ENCODE data around the gene SRXN1.

SRXN1 gene

DNA sequence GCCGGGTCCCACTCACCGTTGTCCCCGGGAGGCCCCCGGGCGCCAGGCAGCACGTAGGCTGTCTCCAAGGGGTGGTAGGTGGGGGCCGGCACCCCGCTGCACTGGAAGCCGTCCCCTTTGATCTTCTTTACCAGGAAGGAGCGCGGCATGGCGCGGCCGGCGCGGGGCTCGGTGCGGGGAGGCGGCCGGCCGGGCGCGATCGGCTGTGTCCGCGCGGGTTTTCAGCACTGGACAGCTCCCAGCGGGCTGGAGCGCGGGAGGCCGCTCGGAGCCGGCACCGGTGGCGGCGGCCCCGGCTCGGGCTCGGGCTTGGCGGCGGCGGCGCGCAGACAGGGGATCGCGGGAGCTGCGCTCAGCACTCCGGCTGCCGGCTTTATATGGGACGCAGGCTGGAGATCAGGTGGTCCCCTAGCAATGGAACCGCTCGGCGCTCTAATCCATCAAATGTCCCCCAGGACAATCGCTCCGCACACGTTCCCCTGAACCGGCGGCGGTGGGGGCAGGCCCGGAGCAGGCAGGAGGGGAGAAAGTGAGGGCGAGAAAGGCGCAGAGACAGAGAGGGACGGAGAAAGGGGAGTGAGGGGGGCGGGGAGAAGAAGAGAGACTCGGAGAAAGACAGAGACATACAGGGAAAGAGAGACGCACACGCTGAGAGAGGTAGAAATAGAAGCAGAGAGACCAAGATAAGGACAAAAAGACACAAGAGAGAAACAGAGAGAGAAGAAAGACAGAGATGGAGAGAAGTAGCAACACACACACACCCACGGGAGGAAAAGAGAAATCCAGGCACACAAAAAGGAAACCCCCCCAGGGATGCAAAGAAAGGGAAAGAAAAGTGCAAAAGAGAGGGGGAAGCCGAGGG is 22.7 kb upstream of the SRXN1 start, which contains the start of gene SCRT2:
Gene SCRT2 (minus strand): TSS at position 350 of the 862 bp plus-strand sequence. CDS start 201 bp downstream, at position 149.
- peaks cover 4 to 5% of the 10 kb centered on the region in 2 donors for H3K4me1 ChIP-seq (ENCODE audit: control insufficient read depth in 2 of 2, insufficient read depth in 2 of 2, low read length in 2 of 2)
- H3K9ac ChIP-seq (ENCODE audit: low read depth in 1 of 2, low read length in 2 of 2), result no peak within 1 kb of the TSS
- H3K36me3 ChIP-seq (ENCODE audit: control insufficient read depth in 2 of 2, insufficient read depth in 2 of 2, low read length in 2 of 2), result no peaks in the 10 kb centered on the region
- no peak within 1 kb of the TSS for H3K4me3 ChIP-seq (ENCODE audit: low read length in 2 of 2)
- no peak within 1 kb of the TSS for H3K27ac ChIP-seq (ENCODE audit: low read depth in 2 of 2, low read length in 2 of 2)
- H3K27me3 ChIP-seq (ENCODE audit: control insufficient read depth in 2 of 2, insufficient read depth in 2 of 2, low read length in 2 of 2), result peaks cover 57 to 60% of the 10 kb centered on the region in 2 donors
- no peaks in the 10 kb centered on the region for H3K9me3 ChIP-seq (ENCODE audit: control insufficient read depth in 2 of 2, low read length in 2 of 2)

DNA sequence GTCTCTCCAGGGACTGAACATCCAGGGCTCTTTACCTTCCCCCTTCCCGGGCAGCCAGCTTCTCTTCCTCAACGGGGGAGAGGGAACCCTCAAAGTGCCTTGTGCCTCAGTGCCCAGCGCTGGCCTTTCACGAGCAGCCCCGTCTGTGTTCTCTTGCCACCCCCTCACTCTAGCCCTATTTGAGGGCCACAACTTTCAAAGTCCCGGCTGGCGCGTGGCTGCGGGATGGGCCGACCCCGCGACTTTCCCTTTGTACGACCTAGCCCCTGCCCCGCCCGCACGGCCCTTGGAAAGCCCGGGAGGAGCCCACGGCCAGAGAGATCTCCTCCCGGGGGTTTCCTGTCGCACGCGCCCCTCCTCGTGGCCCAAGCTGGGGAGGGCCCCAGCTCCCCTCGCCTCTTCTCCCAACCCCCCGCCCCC is 22.0 kb upstream of the SRXN1 start:
- Histone ChIP-seq H3K9me3 (ENCODE audit: control insufficient read depth in 2 of 2, low read length in 2 of 2) (no peaks in the 10 kb centered on the region), H3K27me3 (ENCODE audit: control insufficient read depth in 2 of 2, insufficient read depth in 2 of 2, low read length in 2 of 2) (peaks cover 52 to 60% of the 10 kb centered on the region in 2 donors), H3K4me1 (ENCODE audit: control insufficient read depth in 2 of 2, insufficient read depth in 2 of 2, low read length in 2 of 2) (peaks cover 4 to 5% of the 10 kb centered on the region in 2 donors), H3K9ac (ENCODE audit: low read depth in 1 of 2, low read length in 2 of 2) (no peak overlapping the region), H3K27ac (ENCODE audit: low read depth in 2 of 2, low read length in 2 of 2) (no peak overlapping the region), H3K36me3 (ENCODE audit: control insufficient read depth in 2 of 2, insufficient read depth in 2 of 2, low read length in 2 of 2) (no peaks in the 10 kb centered on the region), H3K4me3 (ENCODE audit: low read length in 2 of 2) (no peak overlapping the region)

DNA sequence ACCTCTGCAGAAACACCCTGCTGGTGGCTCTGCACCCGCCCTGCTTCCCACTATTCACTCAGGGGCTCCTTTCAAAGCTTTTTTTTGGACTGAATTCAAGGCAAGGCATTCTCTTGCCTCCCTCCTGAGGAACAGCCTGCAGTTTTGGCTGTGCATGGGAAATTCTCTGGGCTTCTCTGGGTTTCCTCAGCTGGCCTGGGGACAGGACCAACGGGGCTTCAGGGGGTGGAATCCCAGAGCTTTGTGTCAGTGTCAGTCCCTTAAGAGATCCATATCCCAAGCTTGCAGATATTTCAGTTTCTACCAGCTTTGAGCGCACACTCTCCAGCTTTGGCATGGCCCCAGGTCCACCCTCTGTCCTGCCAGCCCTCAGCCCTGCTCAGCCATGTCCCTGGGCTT is 20.6 kb upstream of the SRXN1 start:
- H3K36me3 ChIP-seq (ENCODE audit: control insufficient read depth in 2 of 2, insufficient read depth in 2 of 2, low read length in 2 of 2), result no peaks in the 10 kb centered on the region
- peaks cover 4 to 5% of the 10 kb centered on the region in 2 donors for H3K4me1 ChIP-seq (ENCODE audit: control insufficient read depth in 2 of 2, insufficient read depth in 2 of 2, low read length in 2 of 2)
- no peak overlapping the region for H3K27ac ChIP-seq (ENCODE audit: low read depth in 2 of 2, low read length in 2 of 2)
- H3K27me3 ChIP-seq (ENCODE audit: control insufficient read depth in 2 of 2, insufficient read depth in 2 of 2, low read length in 2 of 2), result peaks cover 43 to 48% of the 10 kb centered on the region in 2 donors
- no peaks in the 10 kb centered on the region for H3K9me3 ChIP-seq (ENCODE audit: control insufficient read depth in 2 of 2, low read length in 2 of 2)
- no peak overlapping the region for H3K9ac ChIP-seq (ENCODE audit: low read depth in 1 of 2, low read length in 2 of 2)
- no peak overlapping the region for H3K4me3 ChIP-seq (ENCODE audit: low read length in 2 of 2)

DNA sequence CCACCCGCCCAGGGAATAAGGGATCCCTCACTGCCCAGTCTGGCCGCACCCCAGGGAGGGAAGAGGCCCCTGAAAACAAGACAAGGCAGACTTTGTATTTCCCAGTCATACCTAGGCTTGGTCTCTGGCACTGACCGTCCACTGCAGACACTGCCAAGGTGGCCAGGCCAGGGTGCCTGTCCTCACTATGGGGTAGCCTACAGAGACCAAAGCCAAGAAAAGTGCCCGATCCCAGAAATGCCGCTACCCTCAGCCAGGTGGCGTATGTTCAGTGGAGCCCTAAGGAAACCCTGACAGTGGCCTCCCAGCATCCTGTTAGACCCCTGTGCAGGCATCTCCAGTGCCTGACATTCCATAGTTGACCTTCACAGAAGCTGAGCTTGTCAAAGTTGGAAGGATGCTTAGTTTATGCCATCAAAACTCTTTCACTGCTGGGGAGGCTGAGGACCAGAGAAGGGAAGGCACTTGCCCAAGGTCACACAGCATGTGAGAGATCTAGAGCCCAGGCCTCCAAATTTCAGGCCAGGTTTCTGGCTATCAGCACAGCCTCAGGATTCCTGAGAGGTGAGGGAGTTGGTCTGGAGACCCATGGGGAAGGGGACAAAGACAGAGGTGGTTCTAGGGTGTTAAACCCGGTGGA is 20.1 kb upstream of the SRXN1 start:
- H3K9ac ChIP-seq (ENCODE audit: low read depth in 1 of 2, low read length in 2 of 2), result no peak overlapping the region
- no peaks in the 10 kb centered on the region for H3K9me3 ChIP-seq (ENCODE audit: control insufficient read depth in 2 of 2, low read length in 2 of 2)
- H3K27ac ChIP-seq (ENCODE audit: low read depth in 2 of 2, low read length in 2 of 2), result no peak overlapping the region
- H3K4me3 ChIP-seq (ENCODE audit: low read length in 2 of 2), result no peak overlapping the region
- peaks cover 45 to 46% of the 10 kb centered on the region in 2 donors for H3K27me3 ChIP-seq (ENCODE audit: control insufficient read depth in 2 of 2, insufficient read depth in 2 of 2, low read length in 2 of 2)
- H3K4me1 ChIP-seq (ENCODE audit: control insufficient read depth in 2 of 2, insufficient read depth in 2 of 2, low read length in 2 of 2), result peaks cover 4 to 5% of the 10 kb centered on the region in 2 donors
- H3K36me3 ChIP-seq (ENCODE audit: control insufficient read depth in 2 of 2, insufficient read depth in 2 of 2, low read length in 2 of 2), result no peaks in the 10 kb centered on the region

DNA sequence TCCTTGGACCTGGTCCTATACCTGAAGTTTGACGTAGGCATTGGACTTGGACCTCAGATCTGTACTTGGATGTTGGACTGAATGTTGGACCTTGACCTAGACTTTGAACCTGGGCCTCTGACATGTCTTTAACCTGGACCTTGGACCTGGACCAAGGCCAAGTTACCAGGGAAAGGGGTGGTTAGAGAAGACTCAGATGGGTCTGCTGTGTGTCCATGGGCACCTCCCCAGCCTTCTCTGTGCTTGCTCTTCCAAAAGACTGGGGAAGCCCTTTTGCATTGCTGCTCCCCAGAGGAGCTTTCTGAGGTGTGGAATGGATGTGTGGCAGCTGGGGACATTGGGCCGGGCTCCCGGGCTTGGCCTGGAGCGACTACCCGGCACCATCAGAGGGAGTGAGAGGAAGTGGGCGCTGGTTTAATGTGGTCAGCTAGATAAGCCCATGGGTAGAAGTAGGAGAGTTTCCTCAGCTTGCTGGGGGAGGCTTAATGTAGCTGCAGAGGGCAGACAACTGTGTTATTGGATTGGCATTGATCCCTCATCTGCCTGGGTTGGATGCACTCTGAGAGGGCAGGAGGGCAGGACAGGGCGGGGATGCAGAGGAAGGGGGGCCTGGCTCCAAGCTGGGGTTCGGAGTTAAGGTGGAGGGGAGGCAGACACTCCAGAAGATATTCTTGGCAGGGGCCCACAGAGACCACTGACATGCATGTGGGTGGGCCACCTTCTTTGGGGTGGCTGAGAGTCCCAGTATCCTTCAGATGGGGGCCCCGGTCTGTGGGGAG is 18.4 kb upstream of the SRXN1 start:
- Histone ChIP-seq H3K27ac (ENCODE audit: low read depth in 2 of 2, low read length in 2 of 2) (no peak overlapping the region), H3K9ac (ENCODE audit: low read depth in 1 of 2, low read length in 2 of 2) (no peak overlapping the region), H3K4me3 (ENCODE audit: low read length in 2 of 2) (no peak overlapping the region), H3K27me3 (ENCODE audit: control insufficient read depth in 2 of 2, insufficient read depth in 2 of 2, low read length in 2 of 2) (peaks cover 41 to 46% of the 10 kb centered on the region in 2 donors), H3K9me3 (ENCODE audit: control insufficient read depth in 2 of 2, low read length in 2 of 2) (no peaks in the 10 kb centered on the region), H3K36me3 (ENCODE audit: control insufficient read depth in 2 of 2, insufficient read depth in 2 of 2, low read length in 2 of 2) (no peaks in the 10 kb centered on the region), H3K4me1 (ENCODE audit: control insufficient read depth in 2 of 2, insufficient read depth in 2 of 2, low read length in 2 of 2) (peaks cover 4 to 5% of the 10 kb centered on the region in 2 donors)

DNA sequence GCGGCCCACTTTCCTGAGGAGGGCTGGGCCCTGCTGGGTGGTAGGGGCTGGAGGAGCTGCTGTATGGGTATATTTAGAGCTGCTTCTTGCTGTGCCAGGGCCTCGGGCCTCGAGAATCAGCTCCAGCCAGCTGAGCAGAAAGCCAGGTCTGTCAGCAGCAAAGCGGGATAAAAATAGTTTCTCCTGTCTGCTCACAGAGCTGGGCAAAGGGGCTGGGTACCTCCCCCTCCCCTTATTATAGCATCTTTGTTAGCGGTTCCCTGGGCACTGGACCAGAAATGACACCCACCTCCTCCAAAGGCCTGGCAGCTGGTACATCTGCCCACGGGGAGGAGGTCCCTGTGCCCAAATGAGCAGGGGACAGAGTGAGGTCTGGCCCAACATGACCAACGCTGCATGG is 16.6 kb upstream of the SRXN1 start:
- Histone ChIP-seq H3K4me3 (ENCODE audit: low read length in 2 of 2) (no peak overlapping the region), H3K9me3 (ENCODE audit: control insufficient read depth in 2 of 2, low read length in 2 of 2) (no peaks in the 10 kb centered on the region), H3K4me1 (ENCODE audit: control insufficient read depth in 2 of 2, insufficient read depth in 2 of 2, low read length in 2 of 2) (no peaks in the 10 kb centered on the region), H3K27me3 (ENCODE audit: control insufficient read depth in 2 of 2, insufficient read depth in 2 of 2, low read length in 2 of 2) (peaks cover 43 to 47% of the 10 kb centered on the region in 2 donors), H3K36me3 (ENCODE audit: control insufficient read depth in 2 of 2, insufficient read depth in 2 of 2, low read length in 2 of 2) (no peaks in the 10 kb centered on the region), H3K27ac (ENCODE audit: low read depth in 2 of 2, low read length in 2 of 2) (no peak overlapping the region), H3K9ac (ENCODE audit: low read depth in 1 of 2, low read length in 2 of 2) (no peak overlapping the region)

DNA sequence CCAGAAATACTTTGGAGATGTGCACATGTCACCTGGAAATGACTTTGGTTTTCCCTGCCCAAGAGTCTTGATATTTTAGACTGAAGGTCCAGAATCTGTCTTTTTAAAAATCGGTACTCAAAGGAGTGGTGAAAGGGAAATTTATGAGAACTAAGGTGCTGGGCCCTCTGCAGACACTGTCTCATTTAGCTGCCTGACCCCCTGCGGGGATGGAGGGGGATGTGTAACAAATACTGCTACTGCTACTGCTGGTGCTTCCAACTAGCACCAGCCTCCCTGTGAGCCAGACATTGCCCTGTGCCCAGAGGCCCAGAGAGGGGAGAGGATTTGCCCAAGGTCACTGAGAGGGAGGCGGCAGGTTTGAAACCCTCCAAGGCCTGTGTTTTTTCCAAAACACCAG is 15.6 kb upstream of the SRXN1 start:
- H3K27me3 ChIP-seq (ENCODE audit: control insufficient read depth in 2 of 2, insufficient read depth in 2 of 2, low read length in 2 of 2), result peaks cover 39 to 45% of the 10 kb centered on the region in 2 donors
- H3K36me3 ChIP-seq (ENCODE audit: control insufficient read depth in 2 of 2, insufficient read depth in 2 of 2, low read length in 2 of 2), result no peaks in the 10 kb centered on the region
- no peaks in the 10 kb centered on the region for H3K4me1 ChIP-seq (ENCODE audit: control insufficient read depth in 2 of 2, insufficient read depth in 2 of 2, low read length in 2 of 2)
- H3K9me3 ChIP-seq (ENCODE audit: control insufficient read depth in 2 of 2, low read length in 2 of 2), result no peaks in the 10 kb centered on the region
- H3K27ac ChIP-seq (ENCODE audit: low read depth in 2 of 2, low read length in 2 of 2), result no peak overlapping the region
- H3K4me3 ChIP-seq (ENCODE audit: low read length in 2 of 2), result no peak overlapping the region
- no peak overlapping the region for H3K9ac ChIP-seq (ENCODE audit: low read depth in 1 of 2, low read length in 2 of 2)

DNA sequence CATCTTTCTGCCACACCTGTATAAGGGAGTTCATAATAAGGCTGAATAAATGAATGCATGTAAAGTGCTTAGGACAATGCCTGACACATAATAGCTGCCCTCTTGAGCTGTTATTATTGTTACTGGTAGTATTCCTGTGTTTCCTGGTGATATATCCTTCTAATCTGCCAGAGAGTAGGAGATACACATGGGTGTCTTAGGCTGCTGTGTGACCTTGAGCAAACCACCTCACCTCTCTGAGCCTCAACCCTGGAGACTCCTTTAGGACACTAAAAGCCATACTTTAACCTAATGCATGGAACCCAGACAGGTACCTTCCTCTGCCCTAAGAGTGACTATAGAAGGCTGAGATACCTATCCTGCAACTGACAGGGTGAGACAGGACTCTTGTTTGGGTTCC is 15.1 kb upstream of the SRXN1 start:
- Histone ChIP-seq H3K9me3 (ENCODE audit: control insufficient read depth in 2 of 2, low read length in 2 of 2) (no peaks in the 10 kb centered on the region), H3K27me3 (ENCODE audit: control insufficient read depth in 2 of 2, insufficient read depth in 2 of 2, low read length in 2 of 2) (peaks cover 35 to 42% of the 10 kb centered on the region in 2 donors), H3K27ac (ENCODE audit: low read depth in 2 of 2, low read length in 2 of 2) (no peak overlapping the region), H3K4me1 (ENCODE audit: control insufficient read depth in 2 of 2, insufficient read depth in 2 of 2, low read length in 2 of 2) (no peaks in the 10 kb centered on the region), H3K4me3 (ENCODE audit: low read length in 2 of 2) (no peak overlapping the region), H3K36me3 (ENCODE audit: control insufficient read depth in 2 of 2, insufficient read depth in 2 of 2, low read length in 2 of 2) (no peaks in the 10 kb centered on the region), H3K9ac (ENCODE audit: low read depth in 1 of 2, low read length in 2 of 2) (no peak overlapping the region)

DNA sequence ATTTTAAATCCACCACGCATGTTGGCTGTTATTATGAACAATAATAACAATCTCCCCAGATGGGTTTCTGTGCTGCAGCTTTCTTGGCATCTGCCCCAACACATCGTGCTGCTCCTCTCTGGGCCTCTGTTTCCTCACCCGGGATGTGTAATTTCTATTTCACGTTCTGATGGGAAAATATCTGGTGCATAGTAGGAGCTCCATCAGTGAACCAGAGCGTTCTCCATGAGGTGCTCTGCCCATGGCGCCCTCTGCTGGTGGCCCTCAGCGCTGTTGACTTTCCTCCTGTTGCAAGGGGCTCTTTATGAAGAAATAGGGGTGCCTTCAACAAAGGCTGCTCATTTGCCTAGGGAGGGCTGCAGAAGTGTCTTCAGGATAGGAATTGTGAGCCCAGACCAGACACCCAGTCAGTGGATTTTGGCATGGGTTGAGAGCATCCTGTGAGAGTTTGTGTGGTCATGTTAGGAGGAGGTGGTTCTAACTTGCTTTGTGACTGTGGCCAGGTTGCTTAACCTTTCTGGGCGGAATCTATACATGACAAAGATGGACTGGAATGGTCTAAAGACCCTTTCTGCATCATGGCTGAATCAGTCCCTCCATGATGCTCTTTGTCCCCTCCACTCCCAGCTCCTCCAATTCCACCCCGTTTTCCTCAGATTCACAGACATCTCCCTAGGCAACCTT is 14.5 kb upstream of the SRXN1 start:
- Histone ChIP-seq H3K9ac (ENCODE audit: low read depth in 1 of 2, low read length in 2 of 2) (no peak overlapping the region), H3K27me3 (ENCODE audit: control insufficient read depth in 2 of 2, insufficient read depth in 2 of 2, low read length in 2 of 2) (peaks cover 36 to 44% of the 10 kb centered on the region in 2 donors), H3K36me3 (ENCODE audit: control insufficient read depth in 2 of 2, insufficient read depth in 2 of 2, low read length in 2 of 2) (no peaks in the 10 kb centered on the region), H3K4me3 (ENCODE audit: low read length in 2 of 2) (no peak overlapping the region), H3K27ac (ENCODE audit: low read depth in 2 of 2, low read length in 2 of 2) (no peak overlapping the region), H3K4me1 (ENCODE audit: control insufficient read depth in 2 of 2, insufficient read depth in 2 of 2, low read length in 2 of 2) (no peaks in the 10 kb centered on the region), H3K9me3 (ENCODE audit: control insufficient read depth in 2 of 2, low read length in 2 of 2) (no peaks in the 10 kb centered on the region)
